GM12878 (cell line): ENCODE measurements around the gene KAZN. TPM values are rescaled to one million over a fixed set of nuclear protein-coding genes. Genes with fewer than 3 reads are reported as not detected.

Experiments used
- ATAC-seq: fragments of 200-7000 bp; cut with Tn5 transposase; 3 replicates; pipeline ENCODE4 v1.9.1; 2020; ENCODE audit warnings: mild to moderate bottlenecking, moderate library complexity
- BruUV-seq: library from RNA; stranded (reverse); fragments of 400-500 nt; replicated peaks from 2 replicates; lab custom pipeline; 2021; lab: Mats Ljungman, UMichigan
- CTCF ChIA-PET: fragments of 300-600 bp; sonication (Branson Sonifier 250); formaldehyde crosslinking; extraction: SDS; loops from one replicate; lab custom pipeline; 2021; ENCODE audit warnings: inconsistent platforms; lab: Yijun Ruan, JAX
- POLR2A ChIA-PET: fragments of 350-600 bp; formaldehyde crosslinking; extraction: SDS; loops from one replicate; lab custom pipeline; 2021; ENCODE audit warnings: inconsistent platforms; lab: Charles Lee
- RAD21 ChIA-PET: fragments of 300-600 bp; sonication (Branson Sonifier 250); formaldehyde crosslinking; loops from one replicate; lab custom pipeline; 2023; ENCODE audit warnings: antibody characterized with exemption; ENCODE audit not compliant: unreplicated experiment; lab: Charles Lee
- SMC1A ChIA-PET: fragments of 300-600 bp; sonication (Branson Sonifier 250); formaldehyde crosslinking; loops from one replicate; lab custom pipeline; 2023; ENCODE audit not compliant: unreplicated experiment, uncharacterized antibody; lab: Charles Lee
- DNase-seq: peaks from one replicate; pipeline ENCODE4 v3.0.0-alpha.2; 2011; ENCODE audit warnings: low read depth, low spot score
- FAIRE-seq: peaks from 3 replicates; lab custom pipeline; 2011; peaks lifted over from hg19 to GRCh38; lab: Jason Lieb, UNC
- H2AFZ ChIP-seq: 2 replicates; pipeline ENCODE4 v1.6.0; 2011; ENCODE audit warnings: low read depth, low read length, control low read depth; ENCODE audit not compliant: control insufficient read depth
- H3K27ac ChIP-seq: 2 replicates; pipeline ENCODE4 v1.5.1; 2011; ENCODE audit warnings: control low read depth; ENCODE audit not compliant: control insufficient read depth, insufficient read depth
- H3K27me3 ChIP-seq, 2 experiments: replicated peaks in 1 of 2; 2 replicates each; pipeline versions ENCODE4 v1.6.0 to v1.6.1; 2011; ENCODE audit warnings: low read length in 1 of 2; ENCODE audit not compliant: control insufficient read depth in 2 of 2, insufficient read depth in 2 of 2
- H3K36me3 ChIP-seq, 2 experiments: 2 replicates each; pipeline ENCODE4 v1.5.1; 2011; ENCODE audit warnings: low read length in 1 of 2; ENCODE audit not compliant: control insufficient read depth in 2 of 2, insufficient read depth in 2 of 2
- H3K4me1 ChIP-seq: 2 replicates; pipeline ENCODE4 v1.6.1; 2011; ENCODE audit warnings: mild to moderate bottlenecking, low read length, moderate library complexity, mixed read lengths; ENCODE audit not compliant: control insufficient read depth, insufficient read depth
- H3K4me2 ChIP-seq: 2 replicates; pipeline ENCODE4 v1.6.0; 2011; ENCODE audit warnings: control low read depth; ENCODE audit not compliant: control insufficient read depth, insufficient read depth
- H3K4me3 ChIP-seq: fragments of 200-600 bp; sonication (generic); 2 replicates; pipeline ENCODE4 v1.5.1; 2016
- H3K79me2 ChIP-seq: 2 replicates; pipeline ENCODE4 v1.6.0; 2011; ENCODE audit warnings: low read length; ENCODE audit not compliant: control insufficient read depth, insufficient read depth
- H3K9ac ChIP-seq: 2 replicates; pipeline ENCODE4 v1.8.0; 2011; ENCODE audit warnings: low read length, control low read depth, mixed read lengths; ENCODE audit not compliant: control insufficient read depth, insufficient read depth
- H3K9me3 ChIP-seq: replicated peaks from 3 replicates; pipeline ENCODE4 v1.5.1; 2011; ENCODE audit warnings: mild to moderate bottlenecking, low read length; ENCODE audit not compliant: control insufficient read depth, insufficient read depth
- H4K20me1 ChIP-seq: 2 replicates; pipeline ENCODE4 v1.6.0; 2011; ENCODE audit not compliant: control insufficient read depth, insufficient read depth
- CEBPB ChIP-seq, 2 experiments: fragments of 150-350 bp in 1 of 2; IDR thresholded peaks; 2 replicates each; pipeline ENCODE4 v1.6.1; 2012 to 2014; ENCODE audit warnings: low read depth in 2 of 2, low read length in 2 of 2, borderline replicate concordance in 1 of 2, inconsistent platforms in 1 of 2
- CEBPZ ChIP-seq: fragments of 150-350 bp; IDR thresholded peaks from 2 replicates; pipeline ENCODE4 v1.6.1; 2016; ENCODE audit warnings: low read depth, low read length
- GABPA ChIP-seq: IDR thresholded peaks from 2 replicates; pipeline ENCODE4 v1.6.1; 2014; ENCODE audit warnings: antibody characterized with exemption, low read depth, mild to moderate bottlenecking, inconsistent platforms
- MTA3 ChIP-seq: IDR thresholded peaks from 2 replicates; pipeline ENCODE4 v1.6.1; 2012; ENCODE audit warnings: low read length, inconsistent platforms, borderline replicate concordance
- RCOR1 ChIP-seq: conservative IDR thresholded peaks from 2 replicates; pipeline ENCODE4 v1.6.1; 2012; ENCODE audit warnings: low read depth, low read length, improper control_type of control experiment
- ZBED1 ChIP-seq: IDR thresholded peaks from 2 replicates; pipeline ENCODE4 v1.6.1; 2016; ENCODE audit warnings: borderline replicate concordance
- WGBS: methylation state at CpG from one replicate; pipeline ENCODE4 v1.1.6; 2016; ENCODE audit warnings: low lambda C conversion rate; ENCODE audit not compliant: insufficient replicate concordance, insufficient coverage; ENCODE audit errors: missing lambda C conversion rate; 5-methylcytosine and 5-hydroxymethylcytosine counted together
- in situ Hi-C: fragments of 300-500 bp; cut with MboI; formaldehyde crosslinking; loops from 9 replicates; pipeline ENCODE4 v1.14.3; 2018; ENCODE audit warnings: mixed read lengths
- intact Hi-C: fragments of 100-400 bp; cut with micrococcal nuclease; formaldehyde crosslinking; loops from one replicate; pipeline ENCODE4 v1.14.2; 2022; ENCODE audit not compliant: unreplicated experiment
- polyA plus RNA-seq, 11 experiments: library from polyadenylated mRNA; depleted of rRNA in 4 of 11; unstranded in 6 of 11; stranded (reverse) in 5 of 11; fragments of >200 nt; fragmentation: Nextera tagmentation in 4 of 11; fragmentation: Illumina TruSeq in 1 of 11; extraction: Ambion mirVana in 4 of 11; extraction: Trizol in 1 of 11; gene quantifications; 1 replicate in 1 of 11; 2 replicates in 10 of 11; pipeline versions ENCODE4 v1.2.1 to v1.2.3, GENCODE V29; 2011 to 2016; ENCODE audit warnings: inconsistent platforms in 2 of 11, missing spikeins in 2 of 11, low read depth in 1 of 11
- total RNA-seq, 4 experiments: library from RNA; depleted of rRNA in 3 of 4; stranded (reverse); fragments of >200 nt in 3 of 4; fragmentation: Illumina TruSeq in 1 of 4; extraction: Trizol in 1 of 4; gene quantifications; 2 replicates each; pipeline versions ENCODE4 v1.2.1 to v1.2.3, GENCODE V29; 2013 to 2021

Gene KAZN
- total and polyA plus RNA-seq, 10 of the 15 experiments (the other 5 are each of a cell fraction or from before 2014, with no cell fraction given): 0.72 to 4.0 (median 1.2) TPM

- TF ChIP-seq CEBPZ (no peak), GABPA (no peak), ZBED1 (no peak), RCOR1 (no peak)
Measured at GRCh38 chr1:14636897-14637632, 38.6 kb downstream of the KAZN start (continued).

- in situ Hi-C loops (no loop called here), intact Hi-C loops (no loop called here)
- ATAC-seq (no peak), DNase-seq (no peak), FAIRE-seq (no peak)
- H3K9ac ChIP-seq: no peak overlapping the region
- H3K36me3 ChIP-seq: no peaks in the 10 kb centered on the region; a peak in 1 of 4 replicates
- RAD21 ChIA-PET: no interaction called here
- H3K4me2 ChIP-seq: no peak overlapping the region
- no peaks in the 10 kb centered on the region for H3K79me2 ChIP-seq
- no peak overlapping the region for H3K27ac ChIP-seq
- CTCF ChIA-PET: no interaction called here
- no peaks in the 10 kb centered on the region for H4K20me1 ChIP-seq
- SMC1A ChIA-PET: interaction anchor here (0.6 to 2.0 kb wide), 3 partner anchors 18 to 30 kb away, joined by 3 to 5 read pairs (median 4); no protein-coding TSS in a partner anchor
- BruUV-seq: no TSS peak
- TF ChIP-seq MTA3 (no peak), CEBPB (IDR thresholded peaks at IDR 0.05; ENCODE audit: borderline replicate concordance in 1 of 2, low read depth in 2 of 2, low read length in 2 of 2) (no peak)
- POLR2A ChIA-PET: no interaction called here
- H2AFZ ChIP-seq: no peak overlapping the region
- H3K27me3 ChIP-seq: no peaks in the 10 kb centered on the region
- H3K9me3 ChIP-seq: no peaks in the 10 kb centered on the region; the same call in 2 of the 3 replicates
- WGBS: 24% methylated on average over 15 of the region's 15 CpGs
- no peak overlapping the region for H3K4me3 ChIP-seq
- H3K4me1 ChIP-seq: no peaks in the 10 kb centered on the region
Measured at GRCh38 chr1:14639291-14640050, 41.0 kb downstream of the KAZN start.
